Suprapubic skin (tissue), 4 donors: ENCODE results near the gene RPS6KA2. TPM values are rescaled to one million over a fixed set of nuclear protein-coding genes. Genes with fewer than 3 reads are reported as not detected.
"Not testable (repeated sequence)": the region's sequence is repeated elsewhere in the genome, so short reads cannot be mapped to it uniquely, and the experiment has no call there.

Source experiments
- DNase-seq, 2 donors: peaks; one replicate each; pipeline ENCODE4 v3.0.0-alpha.2; 2019; ENCODE audit warnings: low spot score in 2 of 2
- H3K27ac ChIP-seq: fragments of 200-600 bp; sonication (generic); one replicate; pipeline ENCODE4 v1.5.1; 2019
- H3K27me3 ChIP-seq: fragments of 200-600 bp; sonication (generic); one replicate; pipeline ENCODE4 v1.5.1; 2019
- H3K36me3 ChIP-seq: fragments of 200-600 bp; sonication (generic); one replicate; pipeline ENCODE4 v1.5.1; 2019
- H3K4me1 ChIP-seq: fragments of 200-600 bp; sonication (generic); one replicate; pipeline ENCODE4 v1.5.1; 2019
- H3K4me3 ChIP-seq: fragments of 200-600 bp; sonication (generic); one replicate; pipeline ENCODE4 v1.5.1; 2019; ENCODE audit warnings: mild to moderate bottlenecking
- H3K9me3 ChIP-seq: fragments of 200-600 bp; sonication (generic); one replicate; pipeline ENCODE4 v1.5.1; 2019
- CTCF ChIP-seq, 2 donors: fragments of 200-600 bp in 1 of 2; fragments of 450-650 bp in 1 of 2; sonication (generic) in 1 of 2; IDR thresholded peaks; one replicate each; pipeline ENCODE4 v1.5.1; 2016 to 2019; ENCODE audit warnings: antibody characterized with exemption in 2 of 2, mild to moderate bottlenecking in 1 of 2, moderate library complexity in 1 of 2
- EP300 ChIP-seq: sonication (generic); formaldehyde crosslinking; IDR thresholded peaks from one replicate; pipeline ENCODE4 v1.6.1; 2017; ENCODE audit warnings: antibody characterized with exemption
- POLR2A ChIP-seq, 2 donors: fragments of 450-650 bp; IDR thresholded peaks; one replicate each; pipeline ENCODE4 v1.6.1; 2017; ENCODE audit warnings: antibody characterized with exemption in 2 of 2, mild to moderate bottlenecking in 2 of 2, moderate library complexity in 2 of 2
- POLR2AphosphoS5 ChIP-seq, 3 donors: sonication (generic); formaldehyde crosslinking; IDR thresholded peaks; one replicate each; pipeline ENCODE4 v1.6.1; 2017; ENCODE audit warnings: antibody characterized with exemption in 3 of 3
- WGBS: methylation state at CpG from one replicate; pipeline ENCODE4 v1.1.5; 2018; 5-methylcytosine and 5-hydroxymethylcytosine counted together
- total RNA-seq, 4 donors: library from RNA; depleted of rRNA; stranded (reverse); fragments of >200 nt; gene quantifications; one replicate each; pipeline ENCODE4 v1.1.0, GENCODE V29; 2016

Gene RPS6KA2
- total RNA-seq, 4 donors from 2014 or later = 24.2 to 38.5 (median 32.3) TPM

DNA sequence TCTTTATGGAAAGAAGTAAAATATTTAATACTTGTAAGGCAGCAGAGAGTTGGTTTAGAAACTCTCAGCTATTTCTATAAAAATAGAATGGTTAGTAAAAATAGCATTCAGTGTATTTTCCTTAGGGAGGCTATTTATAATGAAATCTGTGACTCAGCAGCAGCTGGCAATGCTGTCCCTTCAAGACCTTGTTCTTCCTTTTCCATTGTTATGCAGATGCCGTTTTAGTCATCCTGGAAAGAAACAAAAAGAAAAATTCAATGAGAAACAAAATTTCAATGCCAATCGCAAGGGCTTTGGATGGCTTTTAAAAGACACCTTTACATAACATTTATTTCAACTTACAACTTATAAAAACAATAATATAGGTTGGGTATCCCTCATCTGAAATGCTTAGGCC lies 261.8 kb downstream of the RPS6KA2 start:
- TF ChIP-seq CTCF (IDR thresholded peaks at IDR 0.05) (no peak), POLR2A (IDR thresholded peaks at IDR 0.05) (no peak), EP300 (no peak), POLR2AphosphoS5 (IDR thresholded peaks at IDR 0.05) (no peak)
- H3K9me3 ChIP-seq = no peaks in the 10 kb centered on the region
- DNase-seq = no peak
- 36% methylated on average over 2 of the region's 2 CpGs for WGBS
- H3K4me1 ChIP-seq = peaks cover 14% of the 10 kb centered on the region
- H3K27ac ChIP-seq = no peak overlapping the region
- H3K4me3 ChIP-seq = no peak overlapping the region
- no peaks in the 10 kb centered on the region for H3K27me3 ChIP-seq
- peaks cover 49% of the 10 kb centered on the region for H3K36me3 ChIP-seq

GRCh38 chr6:166364456-166364855 lies 262.6 kb downstream of the RPS6KA2 start:
- no peak overlapping the region for H3K27ac ChIP-seq
- no peaks in the 10 kb centered on the region for H3K9me3 ChIP-seq
- no peak for TF ChIP-seq EP300
- no peak for TF ChIP-seq POLR2AphosphoS5 (IDR thresholded peaks at IDR 0.05)
- WGBS = 89% methylated on average over 7 of the region's 7 CpGs
- no peak overlapping the region for H3K4me3 ChIP-seq
- no peaks in the 10 kb centered on the region for H3K27me3 ChIP-seq
- H3K4me1 ChIP-seq = peaks cover 14% of the 10 kb centered on the region
- no peak for DNase-seq
- peaks cover 46% of the 10 kb centered on the region for H3K36me3 ChIP-seq

GRCh38 chr6:166362427-166362826 lies 264.6 kb downstream of the RPS6KA2 start:
- not testable (repeated sequence) for H3K9me3 ChIP-seq, H3K27ac ChIP-seq, DNase-seq, H3K27me3 ChIP-seq, H3K4me3 ChIP-seq
- Histone ChIP-seq H3K4me1 (peaks cover 14% of the 10 kb centered on the region), H3K36me3 (peaks cover 39% of the 10 kb centered on the region)
- WGBS = 90% methylated on average over 4 of the region's 4 CpGs

GRCh38 chr6:166361077-166361429 lies 266.0 kb downstream of the RPS6KA2 start:
- Histone ChIP-seq H3K4me1 (peaks cover 14% of the 10 kb centered on the region), H3K4me3 (no peak overlapping the region), H3K27ac (no peak overlapping the region), H3K27me3 (no peaks in the 10 kb centered on the region), H3K36me3 (peaks cover 36% of the 10 kb centered on the region), H3K9me3 (no peaks in the 10 kb centered on the region)
- 72% methylated on average over 3 of the region's 3 CpGs for WGBS
- no peak for DNase-seq
- TF ChIP-seq CTCF (IDR thresholded peaks at IDR 0.05) (no peak), EP300 (no peak), POLR2A (IDR thresholded peaks at IDR 0.05) (no peak), POLR2AphosphoS5 (IDR thresholded peaks at IDR 0.05) (no peak)

DNA sequence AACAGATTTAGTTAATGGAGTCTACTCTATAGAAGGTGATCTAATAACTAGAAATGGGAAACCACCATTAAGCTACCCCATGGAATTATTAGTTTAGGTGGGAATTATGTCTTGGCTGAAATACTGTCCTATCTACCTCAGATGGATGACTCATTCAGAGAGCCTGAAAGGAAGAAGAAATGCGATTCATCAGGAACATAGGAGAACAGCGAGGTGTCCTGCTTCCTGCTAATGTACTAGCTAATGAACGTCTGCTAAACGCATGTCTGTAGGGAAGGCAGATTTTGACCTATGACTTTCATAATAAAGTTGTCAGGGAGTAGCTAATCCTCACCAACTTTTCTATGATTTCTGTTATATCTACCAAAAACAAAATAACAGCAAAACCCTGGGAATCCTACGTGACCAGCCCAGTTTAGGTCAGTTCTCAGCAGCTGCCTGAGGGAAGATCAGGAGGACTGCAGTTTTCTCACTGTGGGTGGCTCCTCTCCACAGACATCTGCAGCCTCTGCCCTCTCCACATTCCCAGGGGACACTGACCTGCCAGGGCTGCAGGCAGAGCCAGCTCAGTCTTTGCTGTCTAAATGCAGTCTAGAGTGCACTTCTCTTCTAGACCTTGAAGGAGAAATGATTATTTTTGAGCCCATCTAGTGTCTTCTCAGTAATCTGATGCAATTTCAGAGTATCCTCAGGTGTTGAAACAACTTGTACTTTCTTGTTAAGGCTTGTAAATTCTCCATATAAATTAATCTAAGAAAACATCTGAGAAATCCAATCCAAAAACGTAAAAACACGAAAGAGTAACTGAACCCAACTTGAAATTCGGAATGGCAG lies 266.6 kb downstream of the RPS6KA2 start:
- Histone ChIP-seq H3K27me3 (no peaks in the 10 kb centered on the region), H3K4me1 (peaks cover 14% of the 10 kb centered on the region), H3K4me3 (no peak overlapping the region), H3K36me3 (peaks cover 32% of the 10 kb centered on the region), H3K9me3 (no peaks in the 10 kb centered on the region), H3K27ac (no peak overlapping the region)
- DNase-seq = no peak
- 45% methylated on average over 8 of the region's 8 CpGs for WGBS
- TF ChIP-seq POLR2A (IDR thresholded peaks at IDR 0.05) = no peak
- no peak for TF ChIP-seq CTCF (IDR thresholded peaks at IDR 0.05)

Other genes with a start within 250 kb of the RPS6KA2 start
- 10 to 100 TPM; 31.9 to 54.0 (median 42.5) TPM for gene MPC1, start 244.3 kb downstream of the RPS6KA2 start, total RNA-seq
- 1 to 10 TPM; 1.0 to 3.6 (median 1.1) TPM for gene RAMACL, start 40.6 kb downstream of the RPS6KA2 start, total RNA-seq